ENCODE results near the gene SYS1.
A peak's percentile ranks its signal among the peaks of the same experiment; 100 is the strongest.

Gene SYS1

DNA sequence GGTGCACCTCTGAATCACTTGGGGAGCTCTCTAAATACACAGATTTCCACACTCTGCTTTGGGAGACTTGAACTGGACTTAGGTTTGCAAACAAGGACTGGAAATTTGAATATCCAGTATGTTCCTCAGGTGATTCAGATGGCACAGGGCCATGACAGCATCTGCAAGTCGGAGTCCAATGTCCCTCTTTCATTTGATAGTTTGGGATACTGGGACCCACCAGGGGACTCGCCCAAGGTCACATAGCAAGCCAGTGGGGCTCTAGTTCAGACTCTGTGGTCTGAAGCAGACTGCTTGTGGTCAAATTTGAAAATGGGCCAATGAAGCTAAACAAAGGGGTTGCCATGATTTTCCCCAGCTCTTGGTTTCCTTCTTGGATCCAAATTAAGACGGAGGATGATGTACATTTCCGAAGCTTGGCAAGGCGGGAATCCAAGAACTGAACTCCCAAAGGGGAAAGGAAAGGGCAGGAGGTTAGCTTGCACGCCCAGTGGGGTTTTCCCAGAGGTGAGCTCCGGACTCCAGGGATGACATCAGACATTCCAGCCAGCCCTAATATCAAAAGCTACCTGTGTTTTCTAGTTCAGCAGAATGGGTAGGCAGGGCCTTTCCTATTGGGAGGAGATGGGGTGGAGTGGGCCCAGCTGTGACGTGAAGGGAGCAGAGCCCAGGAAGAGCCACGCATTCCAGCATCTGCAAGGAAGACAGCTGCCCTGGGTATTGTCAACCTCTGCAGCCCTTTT, 3.4 kb upstream of the SYS1 start:
- Histone ChIP-seq H3K4me1 (ENCODE audit: insufficient read depth, low read length) (peaks cover 17% of the 10 kb centered on the region), H3K4me3 (ENCODE audit: low read length) (no peak overlapping the region), H3K9ac (ENCODE audit: low read depth, low read length) (no peak overlapping the region), H3K9me3 (ENCODE audit: insufficient read depth, low read depth, low read length) (no peaks in the 10 kb centered on the region), H3K27me3 (ENCODE audit: insufficient read depth, low read length) (no peaks in the 10 kb centered on the region), H3K36me3 (ENCODE audit: insufficient read depth, low read length) (no peaks in the 10 kb centered on the region), H3K27ac (ENCODE audit: low read depth, low read length) (no peak overlapping the region)
- 84% methylated on average over 9 of the region's 9 CpGs for WGBS

DNA sequence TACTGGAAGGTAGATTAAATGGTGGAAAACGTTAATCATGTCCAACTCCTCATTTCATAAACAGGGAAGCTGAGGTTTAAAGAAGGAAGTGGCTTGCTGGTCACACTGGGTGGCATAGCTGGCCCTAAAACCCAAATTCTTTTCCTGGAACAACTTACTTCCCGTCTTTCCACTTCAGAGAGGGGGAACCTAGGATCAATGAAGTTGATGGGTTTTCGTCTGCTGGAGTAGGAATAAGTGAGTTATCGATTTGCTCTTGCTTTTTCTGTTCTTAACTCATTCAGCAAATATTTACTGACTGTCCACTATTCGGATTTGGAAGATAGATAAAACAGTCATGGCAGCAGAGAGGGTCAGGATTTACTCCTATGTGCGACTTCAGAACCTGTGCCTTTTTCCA, 1.2 kb upstream of the SYS1 start:
- Histone ChIP-seq H3K27me3 (ENCODE audit: insufficient read depth, low read length) (no peaks in the 10 kb centered on the region), H3K27ac (ENCODE audit: low read depth, low read length) (no peak overlapping the region), H3K36me3 (ENCODE audit: insufficient read depth, low read length) (peaks cover 17% of the 10 kb centered on the region), H3K9ac (ENCODE audit: low read depth, low read length) (no peak overlapping the region), H3K4me3 (ENCODE audit: low read length) (no peak overlapping the region), H3K9me3 (ENCODE audit: insufficient read depth, low read depth, low read length) (no peaks in the 10 kb centered on the region), H3K4me1 (ENCODE audit: insufficient read depth, low read length) (peaks cover 17% of the 10 kb centered on the region)
- WGBS = 95% methylated on average over 5 of the region's 6 CpGs

DNA sequence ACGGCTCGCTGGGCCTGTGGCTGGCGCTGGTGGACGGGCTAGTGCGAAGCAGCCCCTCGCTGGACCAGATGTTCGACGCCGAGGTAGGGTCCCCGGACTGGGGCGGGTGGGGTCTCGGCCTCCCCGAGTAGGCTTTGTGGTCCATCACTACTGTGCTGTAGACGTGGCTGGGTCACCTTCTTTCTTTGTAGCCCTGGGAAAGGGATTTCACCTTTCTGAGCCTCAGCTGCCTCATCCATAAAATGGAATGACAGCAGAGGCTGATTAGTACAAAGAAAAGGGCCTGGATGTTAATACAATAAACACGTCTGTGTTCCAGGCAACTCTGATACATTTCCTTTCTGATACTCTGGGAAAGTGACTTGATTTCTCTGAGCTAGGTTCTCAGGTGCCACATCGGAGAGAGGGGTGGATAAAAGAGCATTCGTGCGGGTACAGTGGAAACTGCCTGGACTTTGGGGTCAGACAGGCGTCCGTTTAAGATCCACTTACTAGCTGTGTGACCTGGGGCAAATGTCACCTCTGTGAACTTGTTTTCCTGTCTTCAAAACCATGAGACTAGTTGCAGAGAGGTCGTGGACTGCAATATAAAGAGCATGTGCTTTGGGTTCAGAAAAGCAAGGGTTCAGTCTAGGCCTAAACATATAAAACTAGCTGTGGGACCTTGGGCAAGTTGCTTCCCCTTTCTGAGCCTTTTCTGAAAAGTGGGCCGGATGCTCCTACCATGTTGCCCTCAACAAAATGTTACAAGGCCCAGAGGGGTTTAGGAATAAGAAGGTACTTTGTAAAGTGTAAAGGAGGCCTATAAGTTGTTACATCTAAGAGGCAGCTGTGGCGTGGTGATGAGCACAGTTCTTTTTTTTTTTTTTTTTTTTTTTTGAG, 896 bp downstream of the SYS1 start:
- Histone ChIP-seq H3K4me3 (ENCODE audit: low read length) (peak overlapping the region; percentile 78), H3K36me3 (ENCODE audit: insufficient read depth, low read length) (peaks cover 37% of the 10 kb centered on the region), H3K9me3 (ENCODE audit: insufficient read depth, low read depth, low read length) (no peaks in the 10 kb centered on the region), H3K27ac (ENCODE audit: low read depth, low read length) (no peak overlapping the region), H3K4me1 (ENCODE audit: insufficient read depth, low read length) (peaks cover 8% of the 10 kb centered on the region; the same call in 1 of the 2 replicates), H3K9ac (ENCODE audit: low read depth, low read length) (peak overlapping the region; percentile 79), H3K27me3 (ENCODE audit: insufficient read depth, low read length) (no peaks in the 10 kb centered on the region)
- WGBS = 32% methylated on average over 22 of the region's 23 CpGs

DNA sequence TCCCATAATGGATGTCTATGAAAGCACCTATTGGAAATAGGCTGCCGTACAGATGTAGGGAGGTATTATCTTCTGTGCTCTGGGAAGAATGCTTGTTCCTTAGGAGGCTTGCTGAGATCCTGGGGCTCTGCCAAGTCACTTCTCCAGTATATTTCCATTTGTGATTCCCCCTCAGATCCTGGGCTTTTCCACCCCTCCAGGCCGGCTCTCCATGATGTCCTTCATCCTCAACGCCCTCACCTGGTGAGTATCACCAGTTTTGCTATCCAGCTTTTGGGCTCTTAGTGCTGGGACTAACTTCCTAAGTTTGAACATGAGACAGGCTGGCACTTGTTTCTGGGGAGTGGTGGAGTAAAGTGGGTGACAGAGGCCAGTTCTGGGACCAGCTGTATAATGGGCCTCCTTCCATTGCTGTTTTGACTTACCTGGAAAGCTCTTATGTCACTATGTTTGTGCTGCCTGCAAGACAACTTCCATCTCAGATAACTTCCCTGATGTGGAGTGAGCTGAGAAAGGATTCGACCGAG, 2.6 kb downstream of the SYS1 start:
- Histone ChIP-seq H3K9me3 (ENCODE audit: insufficient read depth, low read depth, low read length) (no peaks in the 10 kb centered on the region), H3K9ac (ENCODE audit: low read depth, low read length) (no peak overlapping the region), H3K4me1 (ENCODE audit: insufficient read depth, low read length) (peaks cover 6% of the 10 kb centered on the region; the same call in 1 of the 2 replicates), H3K36me3 (ENCODE audit: insufficient read depth, low read length) (peaks cover 37% of the 10 kb centered on the region), H3K27me3 (ENCODE audit: insufficient read depth, low read length) (no peaks in the 10 kb centered on the region), H3K4me3 (ENCODE audit: low read length) (no peak overlapping the region), H3K27ac (ENCODE audit: low read depth, low read length) (no peak overlapping the region)
- 92% methylated on average over 5 of the region's 5 CpGs for WGBS

DNA sequence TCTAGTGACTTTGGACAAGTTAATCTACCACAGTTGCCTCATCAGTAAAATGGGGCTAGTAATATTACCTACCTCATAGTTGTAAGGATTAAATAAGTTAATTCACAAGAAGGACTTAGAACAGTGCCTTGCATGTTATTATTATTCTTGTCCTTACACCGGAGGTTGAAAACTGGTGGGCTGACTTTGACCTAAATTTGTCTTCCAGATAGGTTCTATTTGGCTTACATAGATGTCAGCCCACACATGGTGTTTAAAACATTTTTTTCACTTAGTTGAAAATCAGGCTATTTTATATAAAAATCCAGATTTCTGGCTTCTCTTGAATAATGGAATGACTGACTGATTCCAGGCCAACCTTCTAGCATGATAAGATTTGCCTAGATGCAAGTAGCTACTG, 3.2 kb downstream of the SYS1 start:
- Histone ChIP-seq H3K4me3 (ENCODE audit: low read length) (no peak overlapping the region), H3K27me3 (ENCODE audit: insufficient read depth, low read length) (no peaks in the 10 kb centered on the region), H3K36me3 (ENCODE audit: insufficient read depth, low read length) (peaks cover 37% of the 10 kb centered on the region), H3K27ac (ENCODE audit: low read depth, low read length) (no peak overlapping the region), H3K9ac (ENCODE audit: low read depth, low read length) (no peak overlapping the region), H3K4me1 (ENCODE audit: insufficient read depth, low read length) (peaks cover 6% of the 10 kb centered on the region; the same call in 1 of the 2 replicates), H3K9me3 (ENCODE audit: insufficient read depth, low read depth, low read length) (no peaks in the 10 kb centered on the region)
- 92% methylated on average over 1 of the region's 1 CpG for WGBS

DNA sequence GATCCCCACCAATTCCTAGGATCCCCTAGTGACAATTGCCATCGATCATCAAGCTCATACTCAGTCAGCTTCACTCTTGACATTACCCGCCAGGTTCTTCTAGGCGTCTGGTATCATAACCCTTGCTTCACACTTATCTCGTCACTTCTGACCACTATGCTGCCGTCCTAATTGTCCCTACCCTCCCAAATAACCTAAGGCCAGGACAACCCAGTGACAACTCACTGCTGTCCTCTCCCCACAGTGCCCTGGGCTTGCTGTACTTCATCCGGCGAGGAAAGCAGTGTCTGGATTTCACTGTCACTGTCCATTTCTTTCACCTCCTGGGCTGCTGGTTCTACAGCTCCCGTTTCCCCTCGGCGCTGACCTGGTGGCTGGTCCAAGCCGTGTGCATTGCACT, 3.7 kb downstream of the SYS1 start:
- no peak overlapping the region for H3K4me3 ChIP-seq (ENCODE audit: low read length)
- 87% methylated on average over 11 of the region's 11 CpGs for WGBS
- H3K9ac ChIP-seq (ENCODE audit: low read depth, low read length) = no peak overlapping the region
- no peaks in the 10 kb centered on the region for H3K9me3 ChIP-seq (ENCODE audit: insufficient read depth, low read depth, low read length)
- peaks cover 6% of the 10 kb centered on the region; the same call in 1 of the 2 replicates for H3K4me1 ChIP-seq (ENCODE audit: insufficient read depth, low read length)
- no peak overlapping the region for H3K27ac ChIP-seq (ENCODE audit: low read depth, low read length)
- H3K27me3 ChIP-seq (ENCODE audit: insufficient read depth, low read length) = no peaks in the 10 kb centered on the region
- peaks cover 37% of the 10 kb centered on the region for H3K36me3 ChIP-seq (ENCODE audit: insufficient read depth, low read length)

DNA sequence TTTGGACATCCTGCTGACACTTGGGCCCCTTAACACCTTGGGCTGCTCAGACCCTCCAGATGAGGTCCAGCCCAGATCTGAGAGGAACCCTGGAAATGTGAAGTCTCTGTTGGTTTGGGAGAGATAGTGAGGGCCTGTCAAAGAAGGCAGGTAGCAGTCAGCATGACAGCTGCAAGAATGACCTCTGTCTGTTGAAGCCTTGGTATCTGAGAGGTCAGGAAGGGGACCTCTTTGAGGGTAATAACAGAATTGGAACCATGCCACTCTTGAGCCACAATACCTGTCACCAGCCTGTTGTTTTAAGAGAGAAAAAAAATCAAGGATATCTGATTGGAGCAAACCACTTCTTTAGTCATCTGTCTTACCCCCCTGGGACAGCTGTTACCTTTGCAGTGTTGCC, 4.2 kb downstream of the SYS1 start:
- Histone ChIP-seq H3K9me3 (ENCODE audit: insufficient read depth, low read depth, low read length) (no peaks in the 10 kb centered on the region), H3K4me1 (ENCODE audit: insufficient read depth, low read length) (peaks cover 6% of the 10 kb centered on the region; the same call in 1 of the 2 replicates), H3K36me3 (ENCODE audit: insufficient read depth, low read length) (peaks cover 37% of the 10 kb centered on the region), H3K4me3 (ENCODE audit: low read length) (no peak overlapping the region), H3K9ac (ENCODE audit: low read depth, low read length) (no peak overlapping the region), H3K27ac (ENCODE audit: low read depth, low read length) (no peak overlapping the region), H3K27me3 (ENCODE audit: insufficient read depth, low read length) (no peaks in the 10 kb centered on the region)

DNA sequence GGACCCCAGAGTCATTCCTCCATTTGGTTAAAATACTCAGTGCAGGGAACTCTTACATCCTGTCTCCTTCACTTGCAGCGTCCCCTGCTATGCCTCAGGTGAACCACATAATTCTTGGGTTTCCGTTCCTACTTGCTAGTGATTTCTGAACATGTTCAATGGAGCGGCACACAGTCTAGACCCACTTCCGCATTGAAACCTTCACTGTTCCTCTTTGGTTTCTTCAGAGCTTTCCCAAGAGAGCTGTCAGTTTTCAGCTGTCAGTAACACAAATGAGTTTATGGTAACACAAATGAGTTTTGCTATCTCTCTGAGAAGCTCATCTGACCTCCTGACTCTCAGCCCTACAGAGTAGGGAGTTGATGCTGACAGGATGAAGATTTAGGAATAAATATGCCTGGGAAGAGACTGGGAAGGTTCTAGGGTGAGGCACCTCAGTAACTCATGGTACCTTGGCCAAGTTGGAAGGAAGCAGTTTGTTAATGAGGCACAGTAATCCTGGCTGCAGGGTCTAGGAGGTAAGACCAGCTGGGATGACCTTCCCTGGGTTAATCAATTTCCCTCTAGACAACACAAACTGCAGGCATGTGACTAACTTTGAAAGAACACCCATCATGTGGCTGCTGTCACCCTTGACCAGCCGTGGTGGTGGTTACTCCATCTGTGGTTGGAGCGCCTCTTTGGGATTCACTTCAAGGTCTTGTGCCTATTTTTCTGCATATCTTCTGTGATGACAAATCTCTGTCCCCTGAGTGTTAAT, 5.4 kb downstream of the SYS1 start:
- Histone ChIP-seq H3K27me3 (ENCODE audit: insufficient read depth, low read length) (peaks cover 6% of the 10 kb centered on the region), H3K27ac (ENCODE audit: low read depth, low read length) (no peak overlapping the region), H3K36me3 (ENCODE audit: insufficient read depth, low read length) (peaks cover 37% of the 10 kb centered on the region), H3K4me3 (ENCODE audit: low read length) (no peak overlapping the region), H3K4me1 (ENCODE audit: insufficient read depth, low read length) (peaks cover 11% of the 10 kb centered on the region; the same call in 1 of the 2 replicates), H3K9ac (ENCODE audit: low read depth, low read length) (no peak overlapping the region), H3K9me3 (ENCODE audit: insufficient read depth, low read depth, low read length) (no peaks in the 10 kb centered on the region)
- 88% methylated on average over 6 of the region's 6 CpGs for WGBS

DNA sequence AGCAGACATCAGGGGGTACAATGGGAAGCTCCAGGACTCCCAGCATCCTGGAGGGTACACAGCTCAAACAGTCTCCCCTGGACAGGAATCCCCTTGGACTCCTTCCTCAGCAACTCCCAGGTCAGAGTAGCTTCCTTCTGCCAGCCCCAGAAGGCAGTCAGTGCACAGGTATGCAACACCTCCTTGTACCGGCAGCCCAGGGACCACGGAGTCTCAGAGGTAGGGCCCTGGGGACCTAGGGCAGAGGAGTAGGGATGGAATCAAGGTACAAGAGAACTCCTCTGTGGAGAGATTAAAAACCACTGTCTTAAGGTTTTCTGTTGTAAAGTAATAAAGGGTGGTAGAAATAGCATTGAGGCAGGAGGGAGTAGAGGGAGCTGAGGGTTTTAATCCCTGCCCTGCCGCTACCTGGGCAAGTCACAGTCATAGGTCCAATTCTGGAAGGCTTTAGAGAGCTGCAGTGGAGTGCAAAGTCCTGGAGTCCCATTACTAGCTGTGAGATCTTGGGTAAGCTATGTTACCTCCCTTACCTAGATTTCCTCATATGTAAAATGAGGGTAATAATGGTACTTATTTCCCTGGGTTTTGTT, 7.7 kb downstream of the SYS1 start:
- no peak overlapping the region for H3K27ac ChIP-seq (ENCODE audit: low read depth, low read length)
- H3K4me3 ChIP-seq (ENCODE audit: low read length) = no peak overlapping the region
- no peak overlapping the region for H3K9ac ChIP-seq (ENCODE audit: low read depth, low read length)
- H3K27me3 ChIP-seq (ENCODE audit: insufficient read depth, low read length) = peaks cover 6% of the 10 kb centered on the region
- H3K4me1 ChIP-seq (ENCODE audit: insufficient read depth, low read length) = 0 out of 2 replicates have a peak, but pooled peaks cover 5% of the 10 kb centered on the region
- H3K9me3 ChIP-seq (ENCODE audit: insufficient read depth, low read depth, low read length) = no peaks in the 10 kb centered on the region
- peaks cover 31% of the 10 kb centered on the region for H3K36me3 ChIP-seq (ENCODE audit: insufficient read depth, low read length)
- 95% methylated on average over 3 of the region's 3 CpGs for WGBS

DNA sequence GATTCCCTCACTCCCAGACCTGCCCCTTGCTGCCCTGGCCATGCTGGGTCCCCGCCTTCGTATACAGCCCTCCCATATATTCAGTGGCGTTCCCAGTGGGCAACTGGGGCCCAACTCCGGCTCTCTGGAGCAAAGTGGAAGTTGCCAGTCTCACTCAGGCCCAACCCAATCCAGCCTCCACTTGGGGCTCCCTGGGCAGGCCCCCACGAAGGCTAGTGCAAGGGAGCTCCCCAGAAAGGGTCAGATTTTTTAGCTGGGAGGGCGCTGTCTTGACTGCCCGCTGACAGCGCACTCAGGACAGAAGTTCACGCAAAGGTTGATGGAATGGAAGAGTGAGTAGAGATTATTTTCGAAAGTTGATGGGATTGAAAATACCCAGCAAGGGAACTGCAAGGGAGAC, 9.3 kb downstream of the SYS1 start:
- peaks cover 6% of the 10 kb centered on the region for H3K27me3 ChIP-seq (ENCODE audit: insufficient read depth, low read length)
- WGBS = 94% methylated on average over 10 of the region's 10 CpGs
- no peaks in the 10 kb centered on the region for H3K9me3 ChIP-seq (ENCODE audit: insufficient read depth, low read depth, low read length)
- H3K4me3 ChIP-seq (ENCODE audit: low read length) = no peak overlapping the region
- H3K4me1 ChIP-seq (ENCODE audit: insufficient read depth, low read length) = 0 out of 2 replicates have a peak, but pooled peaks cover 5% of the 10 kb centered on the region
- no peak overlapping the region for H3K9ac ChIP-seq (ENCODE audit: low read depth, low read length)
- H3K27ac ChIP-seq (ENCODE audit: low read depth, low read length) = no peak overlapping the region
- H3K36me3 ChIP-seq (ENCODE audit: insufficient read depth, low read length) = peaks cover 16% of the 10 kb centered on the region
